NCI-H1930 (cell line): ENCODE data around the gene FBXO11.
"Not testable (repeated sequence)": the region's sequence is repeated elsewhere in the genome, so short reads cannot be mapped to it uniquely, and the experiment has no call there.

ENCODE experiments used
- DNase-seq, 2 experiments: peaks; one replicate each; lab custom pipeline; 2025; lab: John Stamatoyannopoulos, UW

The FBXO11 gene

DNA sequence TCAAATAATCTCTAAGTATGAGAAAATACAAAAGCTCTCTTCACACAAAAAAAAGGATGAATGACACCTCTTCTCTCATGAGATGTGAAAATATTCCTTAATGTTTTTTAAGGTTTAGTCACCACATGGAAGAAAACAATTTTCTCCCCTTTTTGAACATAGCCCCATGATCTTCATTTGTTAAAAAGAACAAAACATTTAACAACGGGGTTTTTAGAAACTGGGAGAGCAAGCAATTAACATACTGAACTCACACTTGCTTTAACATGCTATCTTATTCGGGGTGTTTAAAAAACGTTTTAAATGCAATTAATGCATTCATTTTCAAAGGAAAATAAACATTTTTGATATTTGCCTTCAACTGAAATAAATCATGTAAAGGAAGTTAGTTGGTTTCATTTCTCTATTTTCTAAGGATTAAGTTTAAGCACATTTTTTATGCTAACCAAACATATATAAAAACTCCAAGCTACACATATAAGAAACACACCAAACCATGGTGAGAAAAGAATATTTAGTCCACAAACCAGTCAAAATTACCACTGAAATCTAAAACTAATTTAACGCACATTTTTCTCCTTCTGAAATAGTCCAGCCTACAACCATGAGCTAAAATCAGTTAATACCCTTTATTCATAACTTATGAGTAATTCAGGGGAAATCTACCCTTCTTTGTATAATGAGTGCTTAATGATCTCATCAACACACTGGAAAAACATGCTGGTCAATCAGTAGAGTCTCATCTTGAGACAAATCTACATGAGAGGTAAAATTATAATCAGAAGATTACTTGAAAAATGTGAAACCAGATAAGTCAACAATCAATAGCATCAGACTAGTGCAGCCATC, 8.2 kb downstream of the FBXO11 start:
- DNase-seq = no peak

DNA sequence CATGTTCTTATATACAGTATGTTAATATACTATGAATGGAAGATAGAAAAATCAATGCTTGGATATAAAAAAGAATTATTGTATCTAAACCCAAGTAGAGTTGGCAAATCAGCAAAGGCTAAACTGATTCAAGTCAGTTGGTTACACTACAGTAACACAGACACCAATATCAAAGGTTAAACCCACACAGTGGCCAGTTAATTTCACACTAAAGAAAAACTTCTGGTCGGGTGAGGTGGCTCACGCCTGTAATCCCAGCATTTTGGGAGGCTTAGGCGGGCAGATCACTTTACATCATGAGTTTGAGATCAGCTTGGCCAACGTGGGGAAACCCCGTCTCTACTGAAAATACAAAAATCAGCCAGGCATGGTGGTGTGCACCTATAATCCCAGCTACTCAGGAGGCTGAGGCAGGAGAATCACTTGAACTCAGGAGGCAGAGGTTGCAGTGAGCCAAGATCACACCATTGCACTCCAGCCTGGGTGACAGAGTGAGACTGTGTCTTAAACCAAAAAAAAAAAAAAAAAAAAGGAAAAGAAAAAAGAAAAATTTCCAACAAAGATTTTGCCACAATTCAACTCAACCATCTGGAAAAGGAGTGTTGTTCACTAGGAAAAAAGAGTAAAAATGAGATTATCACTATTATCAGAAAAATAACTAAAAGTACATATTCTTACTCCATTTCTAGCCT, 9.0 kb downstream of the FBXO11 start:
- not testable (repeated sequence) for DNase-seq

DNA sequence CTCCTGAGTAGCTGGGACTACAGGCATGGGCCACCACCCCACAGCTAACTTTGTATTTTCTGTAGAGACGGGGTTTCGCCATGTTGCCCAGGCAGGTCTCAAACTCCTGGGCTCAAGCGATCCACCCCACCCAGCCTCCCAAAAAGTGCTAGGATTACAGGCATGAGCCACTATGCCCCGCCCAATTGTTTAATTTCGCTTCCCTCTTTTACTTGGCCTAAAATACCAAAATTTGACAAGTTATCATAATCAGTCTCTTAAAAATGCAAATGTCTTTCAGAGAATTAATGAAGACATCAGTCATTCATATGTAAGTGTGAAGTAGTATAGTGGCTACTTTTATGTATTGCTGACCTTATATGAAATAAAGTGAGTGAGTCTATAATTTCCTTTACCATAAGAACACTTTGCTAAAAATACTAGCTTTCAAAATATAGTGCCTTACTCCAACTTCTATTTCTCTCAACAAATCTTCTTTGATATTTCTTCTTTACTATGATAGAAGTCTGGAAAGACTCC, 9.8 kb downstream of the FBXO11 start:
- no peak for DNase-seq

DNA sequence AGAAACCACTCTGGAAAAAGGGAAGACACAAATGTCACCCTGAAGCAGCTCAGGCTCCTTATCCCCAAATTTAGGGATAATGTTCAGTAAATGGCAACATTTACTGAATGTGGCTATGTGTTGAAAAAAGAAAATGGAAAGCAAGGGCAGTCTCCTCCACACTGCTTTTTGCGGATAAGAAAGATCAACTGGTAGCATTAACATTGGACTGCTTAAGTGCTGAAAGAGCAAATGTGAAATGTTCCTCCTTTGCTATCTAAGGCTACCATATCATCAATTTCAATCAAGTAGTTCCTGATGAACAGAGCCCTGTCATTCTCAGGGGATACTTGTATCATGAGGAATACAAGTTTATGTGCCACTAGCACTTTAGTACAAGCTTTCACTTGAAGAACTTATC, 12.5 kb downstream of the FBXO11 start:
- DNase-seq = no peak

DNA sequence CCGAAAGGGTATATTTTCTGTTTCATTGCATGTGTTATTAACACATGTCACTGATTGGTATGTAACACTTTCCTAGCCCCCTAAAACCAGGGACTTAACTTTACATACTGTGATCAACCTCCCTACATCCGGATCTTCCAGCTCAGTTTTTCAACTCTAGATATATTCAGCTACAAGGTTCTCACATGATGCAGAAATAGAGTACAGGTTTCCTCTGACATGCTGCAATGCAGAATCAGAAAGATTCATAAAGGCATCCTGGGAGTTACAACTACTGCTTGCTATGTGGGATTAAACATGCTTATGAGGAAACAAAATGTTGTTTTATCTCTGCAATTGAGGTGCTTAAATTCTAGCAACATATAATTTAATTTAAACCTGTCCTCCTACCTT, 14.0 kb downstream of the FBXO11 start:
- DNase-seq = no peak

DNA sequence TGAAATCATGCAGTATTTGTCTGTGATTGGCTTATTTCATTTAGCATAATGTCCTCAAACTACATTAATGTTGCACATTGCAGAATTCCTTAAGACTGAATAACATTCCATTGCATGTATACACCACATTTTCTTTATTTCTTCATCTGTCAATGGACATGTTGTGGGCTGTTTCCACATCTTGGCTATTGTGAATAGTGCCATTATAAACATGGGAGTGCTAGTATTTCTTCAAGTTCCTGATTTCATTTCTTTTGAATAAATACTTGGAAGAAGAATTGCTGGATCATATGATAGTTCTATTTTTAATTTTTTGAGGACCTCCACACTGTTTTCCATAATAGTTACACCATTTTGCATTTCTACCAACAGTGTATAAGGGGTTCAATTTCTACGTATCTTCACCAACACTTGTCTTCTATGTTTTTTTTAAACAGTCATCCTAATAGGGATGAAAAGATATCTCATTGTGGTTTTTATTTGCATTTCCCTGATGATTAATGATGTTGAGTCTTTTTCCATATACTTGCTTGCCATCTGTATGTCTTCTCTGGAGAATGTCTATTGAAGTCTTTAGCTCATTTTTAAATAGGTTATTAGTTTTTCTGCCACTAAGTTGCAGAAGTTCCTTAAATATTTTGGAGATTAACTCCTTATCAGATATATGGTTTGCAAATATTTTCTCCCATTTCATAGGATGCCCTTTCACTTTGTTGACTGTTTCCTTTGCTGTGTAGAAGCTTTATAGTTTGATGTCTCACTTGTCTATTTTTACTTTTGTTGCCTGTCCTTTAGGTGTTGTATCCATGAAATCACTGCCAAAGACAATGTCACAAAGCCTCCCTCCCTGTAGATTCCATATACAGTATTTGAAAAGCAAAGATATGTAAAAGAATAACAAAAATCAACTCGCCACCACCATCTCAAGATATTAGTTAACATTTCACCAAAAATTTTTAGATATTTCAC, 14.6 kb downstream of the FBXO11 start:
- no peak for DNase-seq

DNA sequence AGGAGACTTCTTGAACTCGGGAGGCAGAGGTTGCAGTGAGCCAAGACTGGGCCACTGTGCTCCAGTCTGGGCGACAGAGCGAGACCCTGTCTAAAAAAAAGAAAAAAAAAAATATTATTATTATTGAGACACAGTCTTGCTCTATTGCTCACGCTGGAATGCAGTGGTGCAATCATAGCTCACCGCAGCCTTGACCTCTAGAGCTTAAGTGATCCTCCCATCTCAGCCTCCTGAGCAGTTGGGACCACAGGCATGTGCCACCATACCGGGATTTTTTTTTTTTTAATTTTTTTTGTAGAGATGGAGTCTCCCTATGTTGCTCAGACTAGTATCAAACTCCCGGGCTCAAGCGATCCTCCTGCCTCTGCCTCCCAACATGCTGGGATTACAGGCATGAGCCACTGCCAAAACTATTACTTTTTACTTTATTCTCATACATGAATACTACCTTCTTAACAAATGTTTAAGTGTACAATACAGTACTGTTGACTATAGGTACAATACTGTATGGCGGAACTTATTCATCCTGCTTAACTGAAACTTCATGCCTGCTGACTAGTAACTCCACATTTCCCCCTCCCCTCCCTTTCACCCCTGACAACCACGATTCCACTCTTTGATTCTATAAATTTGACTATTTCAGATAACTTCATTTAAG, 15.5 kb downstream of the FBXO11 start:
- DNase-seq = no peak

DNA sequence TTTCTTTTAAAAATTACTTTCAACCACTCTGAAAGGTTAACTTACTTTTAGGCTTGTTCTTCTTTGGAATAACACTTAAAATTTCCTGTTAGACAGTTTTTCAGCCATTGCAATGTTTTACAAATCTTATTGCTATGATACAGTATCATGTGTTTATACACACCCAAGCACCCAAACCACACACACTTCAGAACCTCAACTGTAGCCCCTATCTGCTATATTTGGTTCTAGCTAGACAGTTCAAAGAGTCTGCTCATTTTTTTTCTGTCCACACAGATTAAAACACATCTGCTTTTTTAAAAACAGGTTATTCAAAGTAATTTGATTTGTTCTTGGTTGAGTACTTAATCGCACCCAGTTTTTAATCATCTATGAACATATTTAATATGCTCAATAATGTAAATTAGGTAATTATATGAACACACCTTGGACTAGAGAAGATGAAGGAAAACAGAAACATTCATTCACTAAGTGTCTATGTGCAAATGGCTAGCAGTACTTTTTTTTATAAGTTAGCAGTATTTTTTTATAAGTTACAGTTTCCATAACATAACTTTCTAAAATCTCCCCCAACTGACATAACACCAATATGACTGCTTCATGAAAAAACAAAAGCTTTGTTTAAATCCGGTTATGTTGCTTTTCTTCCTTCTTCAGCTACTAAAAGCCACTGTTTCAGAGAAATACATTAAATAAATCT, 17.6 kb downstream of the FBXO11 start:
- DNase-seq = no peak

DNA sequence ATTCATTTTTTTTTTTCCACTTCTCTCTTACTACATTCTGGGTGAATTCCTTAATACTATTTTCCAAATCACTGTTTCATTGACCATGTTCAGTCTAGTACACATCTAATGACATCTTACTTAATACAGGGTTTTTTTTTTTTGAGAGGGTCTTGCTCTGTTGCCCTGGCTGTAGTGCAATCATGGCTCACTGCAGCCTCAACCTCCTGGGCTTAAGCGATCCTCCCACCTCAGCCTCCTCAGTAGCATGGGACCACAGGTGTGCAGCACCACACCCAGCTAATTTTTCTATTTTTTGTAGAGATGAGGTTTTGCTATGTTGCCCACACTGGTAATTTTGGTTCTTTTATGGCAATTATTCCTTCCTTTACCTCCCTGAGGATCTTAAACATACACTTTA, 29.4 kb downstream of the FBXO11 start:
- DNase-seq = no peak

DNA sequence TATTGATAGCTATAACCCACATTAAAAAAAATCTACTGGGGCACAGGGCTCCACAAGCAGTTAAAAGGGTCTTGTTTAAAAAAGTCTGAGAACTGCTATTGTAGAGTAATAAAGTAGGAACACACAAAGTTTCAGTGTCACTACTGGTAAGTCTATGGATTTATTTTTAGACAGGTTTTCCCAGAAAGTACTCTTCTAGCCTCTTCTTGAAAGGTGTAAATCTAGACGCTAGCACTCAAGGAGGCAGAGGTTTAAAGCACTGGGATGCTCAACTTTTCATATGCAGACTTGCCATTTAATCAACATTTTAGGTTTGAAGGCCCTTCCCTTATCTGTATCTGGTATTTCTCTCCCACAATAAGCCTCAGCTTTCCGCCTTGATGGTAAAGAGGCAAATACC, 33.4 kb downstream of the FBXO11 start:
- DNase-seq = no peak

DNA sequence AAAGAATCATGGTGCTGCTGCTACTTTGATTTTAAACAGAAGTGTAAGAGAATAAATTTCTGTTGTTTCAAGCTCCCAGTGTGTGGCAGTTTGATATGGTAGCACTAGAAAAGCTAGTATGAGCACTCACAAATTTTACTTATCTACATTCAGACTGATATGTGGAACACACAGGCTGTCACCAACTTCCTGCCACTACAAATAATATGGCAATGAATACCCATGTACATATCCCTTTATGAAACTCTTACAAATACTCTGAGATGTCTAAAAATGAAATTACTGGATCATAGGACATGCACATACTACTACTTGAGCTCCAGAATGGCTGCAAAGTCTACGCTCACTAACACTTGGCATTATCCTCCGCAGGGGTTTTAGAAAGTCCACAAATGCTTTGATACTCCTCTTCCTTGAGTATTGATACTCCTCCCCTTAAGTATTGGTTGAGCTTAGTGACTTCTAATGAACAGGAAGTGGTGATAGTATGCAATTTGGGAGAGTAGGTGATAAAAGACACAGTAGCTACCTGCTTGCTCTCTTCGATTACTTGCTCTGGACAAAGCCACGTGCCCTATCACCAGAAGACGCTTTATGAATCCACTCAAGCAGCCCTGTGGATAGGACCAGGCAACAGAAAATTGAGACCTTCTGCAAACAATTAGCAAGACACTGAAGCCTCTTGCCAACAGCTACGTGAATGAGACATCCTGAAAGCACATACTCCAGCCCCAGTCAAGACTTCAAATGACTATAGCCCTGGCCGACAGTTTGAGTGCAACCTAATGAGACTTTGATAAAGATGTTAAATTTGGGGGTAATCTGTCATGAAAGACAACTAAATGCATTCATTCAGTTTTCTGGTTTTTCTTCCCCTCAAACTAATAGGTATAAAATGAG, 35.4 kb downstream of the FBXO11 start:
- DNase-seq = no peak

DNA sequence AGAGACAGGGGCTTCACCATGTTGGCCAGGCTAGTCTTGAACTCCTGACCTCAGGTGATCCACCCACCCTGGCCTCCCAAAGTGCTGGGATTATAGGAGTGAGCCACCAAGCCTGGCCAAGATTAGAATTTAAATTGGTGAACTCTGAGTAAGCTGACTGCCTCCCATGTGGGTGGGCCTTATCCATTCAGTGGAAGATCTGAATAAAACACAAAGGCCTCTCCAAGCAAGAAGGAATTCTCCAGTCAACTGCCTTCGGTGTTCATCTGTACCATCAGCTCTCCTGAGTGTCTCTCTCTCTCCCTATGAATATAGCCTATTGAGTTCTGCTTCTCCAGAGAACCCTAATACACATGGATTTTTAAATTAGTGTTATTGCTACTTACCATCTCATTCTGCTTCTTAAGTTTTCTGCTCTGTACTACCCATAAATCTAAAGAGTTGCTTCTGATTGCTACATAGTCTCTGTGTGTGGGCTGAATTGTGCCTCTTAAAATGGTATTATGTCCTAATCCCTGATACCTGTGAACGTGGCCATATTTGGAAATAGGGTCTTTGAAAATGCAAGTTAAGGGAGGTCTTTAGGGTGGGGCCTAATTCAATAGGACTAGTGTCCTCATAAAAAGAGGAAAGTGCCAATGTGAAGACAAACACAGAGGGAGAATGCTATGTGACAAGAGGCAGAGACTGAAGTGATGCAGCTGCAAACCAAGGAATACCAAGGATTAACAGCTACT, 36.3 kb downstream of the FBXO11 start:
- DNase-seq = no peak

DNA sequence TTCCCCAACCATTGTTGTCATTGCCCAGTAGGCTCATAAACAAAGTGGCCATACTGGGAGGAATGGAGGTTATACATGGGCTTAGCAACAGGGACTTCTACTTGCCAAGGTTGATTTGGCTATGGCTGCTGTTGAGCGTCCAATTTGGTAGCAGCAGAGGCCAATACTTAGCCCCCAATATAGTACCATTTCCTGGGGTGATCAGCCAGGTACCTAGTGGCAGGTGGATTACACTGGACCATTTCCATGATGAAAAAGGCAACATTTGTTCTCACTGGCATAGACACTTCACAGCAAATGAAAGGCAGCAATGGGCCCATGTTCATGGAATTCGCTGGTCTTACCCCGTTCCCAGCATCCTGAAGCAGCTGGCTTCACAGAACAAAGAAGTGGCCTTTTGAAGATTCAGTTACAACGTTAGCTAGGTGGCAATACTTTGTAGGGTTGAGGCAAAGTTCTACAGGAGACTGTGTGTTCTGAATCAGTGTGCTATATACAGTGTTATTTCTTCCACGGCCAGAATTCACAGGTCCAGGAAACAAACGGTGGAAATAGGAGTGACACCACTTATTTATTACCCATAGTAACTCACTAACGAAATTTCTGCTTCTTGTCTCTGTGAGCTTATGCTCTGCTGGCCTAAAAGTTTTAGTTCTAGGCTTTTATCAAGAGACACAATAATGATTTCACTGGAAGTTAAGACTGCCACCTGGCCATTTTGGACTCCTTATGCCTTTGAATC, 37.5 kb downstream of the FBXO11 start:
- DNase-seq = no peak

DNA sequence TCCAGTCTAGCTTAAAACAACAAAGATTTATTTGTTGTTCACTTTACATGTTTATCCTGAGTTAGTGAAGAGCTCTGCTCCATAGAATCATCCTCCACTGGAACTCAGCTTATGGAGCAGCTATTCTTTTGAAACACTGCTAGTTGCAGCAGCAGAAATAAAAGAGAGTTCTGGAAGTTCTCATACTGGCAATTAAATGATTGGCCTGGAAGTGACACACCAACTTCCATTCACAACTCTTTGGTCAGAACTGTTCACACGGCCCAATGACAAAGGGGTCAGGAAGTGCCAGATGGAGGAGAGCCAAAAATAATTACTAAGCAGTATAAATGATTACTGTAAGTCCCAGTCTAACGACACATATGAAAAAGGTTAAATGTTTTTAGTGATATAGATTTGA, 39.1 kb downstream of the FBXO11 start:
- DNase-seq = no peak

DNA sequence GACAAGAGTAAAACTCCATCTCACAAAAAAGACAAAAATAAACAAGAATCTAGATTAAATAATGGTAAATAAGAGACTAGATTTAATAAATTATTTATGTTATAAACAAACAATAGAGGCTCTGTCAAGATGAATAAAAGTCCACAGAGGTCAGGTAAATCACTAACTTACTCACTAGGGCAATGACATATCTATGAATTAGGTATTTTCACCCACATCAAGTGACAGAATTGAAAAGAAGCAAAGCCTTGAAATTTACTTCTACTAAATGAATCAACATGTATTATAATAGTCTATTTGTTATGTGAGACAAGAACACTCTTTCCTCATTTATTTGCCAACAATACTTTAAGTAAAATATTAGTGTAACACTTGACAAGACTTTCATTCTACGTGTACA, 41.7 kb downstream of the FBXO11 start:
- no peak for DNase-seq

DNA sequence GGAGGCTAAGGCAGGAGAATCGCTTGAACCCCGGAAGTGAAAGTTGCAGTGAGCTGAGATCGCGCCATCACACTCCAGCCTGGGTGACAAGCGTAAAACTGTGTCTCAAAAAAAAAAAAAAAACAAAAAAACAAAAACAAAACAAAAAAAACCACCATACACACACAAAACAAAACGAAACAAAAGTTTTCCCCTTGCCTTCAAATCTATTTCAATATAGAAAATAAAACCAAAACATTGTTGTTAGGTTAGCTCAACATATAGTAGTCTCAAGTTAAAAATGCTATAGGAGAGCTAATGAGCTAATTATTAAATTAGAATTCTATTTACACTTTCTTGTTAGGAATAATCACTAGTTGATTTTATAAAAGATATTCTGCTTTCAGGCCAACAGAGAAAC, 43.3 kb downstream of the FBXO11 start:
- DNase-seq = no peak

DNA sequence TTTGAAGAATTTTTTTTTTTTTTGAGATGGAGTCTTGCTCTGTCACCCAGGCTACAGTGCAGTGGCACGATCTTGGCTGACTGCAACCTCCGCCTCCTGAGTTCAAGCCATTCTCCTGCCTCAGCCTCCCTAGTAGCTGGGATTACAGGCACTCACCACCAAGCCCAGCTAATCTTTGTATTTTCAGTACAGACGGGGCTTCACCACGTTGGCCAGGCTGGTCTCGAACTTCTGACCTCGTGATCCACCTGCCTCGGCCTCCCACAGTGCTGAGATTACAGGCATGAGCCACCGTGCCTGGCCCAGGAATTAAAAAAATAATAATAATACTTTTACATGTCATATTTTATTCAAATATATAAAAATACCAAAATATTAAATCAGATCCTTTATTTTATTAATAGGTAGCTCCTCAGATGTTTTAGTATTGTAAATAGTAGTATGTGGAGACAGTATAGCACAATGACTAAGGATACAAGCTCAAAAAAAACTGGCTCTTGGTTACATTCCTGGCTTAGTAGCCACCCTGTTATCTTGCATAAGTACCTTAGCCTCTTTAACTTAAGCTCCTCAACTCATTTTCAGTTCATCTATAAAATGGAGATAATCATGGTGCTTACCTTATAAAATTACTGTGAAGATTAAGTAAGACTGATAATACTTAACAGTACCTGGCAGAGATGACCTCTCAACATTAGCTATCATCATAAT, 53.1 kb downstream of the FBXO11 start:
- not testable (repeated sequence) for DNase-seq

DNA sequence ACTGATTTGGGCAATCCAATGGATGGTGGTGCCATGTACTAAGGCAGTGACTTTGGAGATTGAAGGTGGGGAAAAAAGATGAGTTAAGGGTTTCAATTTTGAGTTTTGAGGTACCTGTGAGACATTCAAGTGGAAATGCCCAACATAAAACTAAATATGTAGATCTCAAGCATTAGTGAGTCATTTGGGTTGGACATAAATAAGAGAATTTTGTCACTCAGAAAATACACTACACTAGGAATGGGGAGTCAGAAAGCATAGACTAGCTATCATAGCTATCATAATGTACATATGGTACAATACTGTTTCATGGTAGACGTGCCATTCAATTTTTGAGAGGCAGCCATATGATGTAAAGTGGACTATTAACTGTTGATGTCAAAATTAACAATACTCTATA, 56.1 kb downstream of the FBXO11 start:
- DNase-seq = no peak
